DND-41 (cell line): ENCODE results near the gene TMEM94.

Experiments
- ATAC-seq: fragments of 200-7000 bp; cut with Tn5 transposase; 3 replicates; pipeline ENCODE4 v1.9.1; 2021; ENCODE audit warnings: low read depth; ENCODE audit not compliant: insufficient read depth
- DNase-seq: peaks from one replicate; pipeline ENCODE4 v3.0.0-alpha.2; 2020
- H2AFZ ChIP-seq: 2 replicates; pipeline ENCODE4 v1.6.0; 2012; ENCODE audit warnings: low read depth, low read length
- H3K27ac ChIP-seq: 2 replicates; pipeline ENCODE4 v1.5.1; 2012; ENCODE audit warnings: low read length, inconsistent platforms
- H3K27me3 ChIP-seq: fragments of 200-600 bp; sonication (generic); 2 replicates; pipeline ENCODE4 v1.6.0; 2012; ENCODE audit warnings: low read length, mild to moderate bottlenecking, inconsistent platforms; ENCODE audit not compliant: insufficient read depth, poor library complexity
- H3K36me3 ChIP-seq: 2 replicates; pipeline ENCODE4 v1.5.1; 2012; ENCODE audit warnings: low read length, inconsistent platforms; ENCODE audit not compliant: insufficient read depth
- H3K4me1 ChIP-seq: 2 replicates; pipeline ENCODE4 v1.5.1; 2012; ENCODE audit warnings: mild to moderate bottlenecking, low read length; ENCODE audit not compliant: insufficient read depth
- H3K4me2 ChIP-seq: 2 replicates; pipeline ENCODE4 v1.6.0; 2012; ENCODE audit warnings: mild to moderate bottlenecking, moderate library complexity, low read length, inconsistent platforms; ENCODE audit not compliant: insufficient read depth
- H3K4me3 ChIP-seq, 2 experiments: fragments of 200-600 bp in 1 of 2; shearing (Covaris generic) in 1 of 2; 2 replicates each; pipeline ENCODE4 v1.5.1; 2012 to 2016; ENCODE audit warnings: inconsistent platforms in 2 of 2, low read length in 2 of 2, mild to moderate bottlenecking in 2 of 2, low read depth in 1 of 2, moderate library complexity in 1 of 2
- H3K79me2 ChIP-seq: 2 replicates; pipeline ENCODE4 v1.6.0; 2012; ENCODE audit warnings: low read length, inconsistent platforms; ENCODE audit not compliant: insufficient read depth
- H3K9ac ChIP-seq: 2 replicates; pipeline ENCODE4 v1.6.0; 2012; ENCODE audit warnings: low read depth, mild to moderate bottlenecking, inconsistent platforms, low read length, moderate library complexity
- H3K9me3 ChIP-seq: 2 replicates; pipeline ENCODE4 v1.5.1; 2012; ENCODE audit warnings: low read length, moderate library complexity, mild to moderate bottlenecking, inconsistent platforms; ENCODE audit not compliant: insufficient read depth, severe bottlenecking
- H4K20me1 ChIP-seq: 2 replicates; pipeline ENCODE4 v1.6.0; 2012; ENCODE audit warnings: low read length; ENCODE audit not compliant: insufficient read depth
- EZH2 ChIP-seq: IDR thresholded peaks from 3 replicates; pipeline ENCODE4 v1.6.1; 2012; ENCODE audit warnings: borderline replicate concordance, low read depth, mild to moderate bottlenecking, moderate library complexity, low read length, inconsistent platforms; ENCODE audit not compliant: severe bottlenecking
- TF ChIP-seq, protein P1 (sequence below): IDR thresholded peaks from 2 replicates; pipeline ENCODE4 v1.5.1; 2012; ENCODE audit warnings: borderline replicate concordance, low read length, moderate library complexity, mild to moderate bottlenecking; ENCODE audit not compliant: poor library complexity, severe bottlenecking; ENCODE audit errors: extremely low read depth

The TMEM94 gene

DNA sequence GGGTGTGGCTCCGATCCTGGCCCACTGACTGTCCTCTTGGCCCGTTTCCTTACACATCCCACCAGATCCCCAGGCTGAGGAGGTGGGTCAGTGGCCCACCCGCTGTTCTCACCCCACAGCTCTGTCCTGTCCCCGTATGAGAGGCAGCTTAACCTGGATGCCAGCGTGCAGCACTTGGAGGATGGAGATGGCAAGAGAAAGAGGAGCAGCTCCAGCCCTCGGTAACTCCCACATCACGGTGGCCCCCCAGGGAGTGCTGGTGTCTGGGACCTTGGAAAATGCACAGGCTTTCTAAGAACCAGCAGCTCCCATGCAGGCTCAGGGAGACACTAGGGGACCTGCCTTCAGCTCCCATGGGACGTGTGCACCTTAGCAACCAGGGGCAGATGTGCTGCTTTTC is 64.9 kb downstream of the TMEM94 start:
- Histone ChIP-seq H3K9ac (no peak overlapping the region), H3K4me2 (no peak overlapping the region), H3K4me1 (peaks cover 19% of the 10 kb centered on the region), H3K9me3 (no peaks in the 10 kb centered on the region), H3K79me2 (peaks cover 15% of the 10 kb centered on the region), H3K27ac (no peak overlapping the region), H4K20me1 (peaks cover 16% of the 10 kb centered on the region), H2AFZ (no peak overlapping the region), H3K36me3 (peaks cover 58% of the 10 kb centered on the region), H3K27me3 (no peaks in the 10 kb centered on the region), H3K4me3 (no peak overlapping the region)
- DNase-seq (no peak), ATAC-seq (no peak)
- TF ChIP-seq, protein P1, sequence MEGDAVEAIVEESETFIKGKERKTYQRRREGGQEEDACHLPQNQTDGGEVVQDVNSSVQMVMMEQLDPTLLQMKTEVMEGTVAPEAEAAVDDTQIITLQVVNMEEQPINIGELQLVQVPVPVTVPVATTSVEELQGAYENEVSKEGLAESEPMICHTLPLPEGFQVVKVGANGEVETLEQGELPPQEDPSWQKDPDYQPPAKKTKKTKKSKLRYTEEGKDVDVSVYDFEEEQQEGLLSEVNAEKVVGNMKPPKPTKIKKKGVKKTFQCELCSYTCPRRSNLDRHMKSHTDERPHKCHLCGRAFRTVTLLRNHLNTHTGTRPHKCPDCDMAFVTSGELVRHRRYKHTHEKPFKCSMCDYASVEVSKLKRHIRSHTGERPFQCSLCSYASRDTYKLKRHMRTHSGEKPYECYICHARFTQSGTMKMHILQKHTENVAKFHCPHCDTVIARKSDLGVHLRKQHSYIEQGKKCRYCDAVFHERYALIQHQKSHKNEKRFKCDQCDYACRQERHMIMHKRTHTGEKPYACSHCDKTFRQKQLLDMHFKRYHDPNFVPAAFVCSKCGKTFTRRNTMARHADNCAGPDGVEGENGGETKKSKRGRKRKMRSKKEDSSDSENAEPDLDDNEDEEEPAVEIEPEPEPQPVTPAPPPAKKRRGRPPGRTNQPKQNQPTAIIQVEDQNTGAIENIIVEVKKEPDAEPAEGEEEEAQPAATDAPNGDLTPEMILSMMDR: no peak
- no peak for TF ChIP-seq EZH2

DNA sequence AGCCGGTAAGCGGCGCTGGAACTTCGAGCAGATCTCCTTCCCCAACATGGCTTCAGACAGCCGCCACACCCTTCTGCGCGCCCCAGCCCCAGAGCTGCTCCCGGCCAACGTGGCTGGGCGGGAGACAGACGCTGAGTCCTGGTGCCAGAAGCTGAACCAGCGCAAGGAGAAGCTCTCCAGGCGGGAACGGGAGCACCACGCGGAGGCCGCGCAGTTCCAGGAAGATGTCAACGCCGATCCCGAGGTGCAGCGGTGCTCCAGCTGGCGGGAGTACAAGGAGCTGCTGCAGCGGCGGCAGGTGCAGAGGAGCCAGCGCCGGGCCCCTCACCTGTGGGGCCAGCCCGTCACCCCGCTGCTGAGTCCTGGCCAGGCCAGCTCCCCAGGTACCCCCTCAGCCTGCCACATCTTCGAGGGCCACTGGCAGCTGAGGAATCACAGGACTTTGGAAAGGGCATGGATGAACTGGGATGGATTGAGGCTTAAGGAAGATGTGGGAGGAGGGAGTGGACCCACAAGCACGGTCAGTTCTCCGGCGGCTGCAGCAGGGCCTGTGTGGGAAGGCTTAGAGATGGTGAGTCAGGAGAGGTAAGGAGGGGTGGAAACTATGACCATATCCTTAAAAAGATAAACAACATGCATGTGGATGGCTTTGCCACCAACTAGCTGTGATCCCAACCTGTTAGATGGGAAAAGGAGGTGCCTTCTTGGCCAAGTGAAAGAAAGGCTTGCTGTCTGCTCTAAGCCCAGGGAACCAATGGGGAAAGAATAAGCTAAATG is 65.7 kb downstream of the TMEM94 start:
- Histone ChIP-seq H3K36me3 (peaks cover 58% of the 10 kb centered on the region), H3K4me1 (peaks cover 17% of the 10 kb centered on the region), H3K27ac (no peak overlapping the region), H4K20me1 (peaks cover 13% of the 10 kb centered on the region), H3K9ac (no peak overlapping the region), H2AFZ (no peak overlapping the region), H3K4me2 (no peak overlapping the region), H3K27me3 (no peaks in the 10 kb centered on the region), H3K9me3 (no peaks in the 10 kb centered on the region), H3K79me2 (peaks cover 9% of the 10 kb centered on the region), H3K4me3 (no peak overlapping the region)
- ATAC-seq (no peak), DNase-seq (no peak)
- TF ChIP-seq, protein P1: no peak
- TF ChIP-seq EZH2: no peak

DNA sequence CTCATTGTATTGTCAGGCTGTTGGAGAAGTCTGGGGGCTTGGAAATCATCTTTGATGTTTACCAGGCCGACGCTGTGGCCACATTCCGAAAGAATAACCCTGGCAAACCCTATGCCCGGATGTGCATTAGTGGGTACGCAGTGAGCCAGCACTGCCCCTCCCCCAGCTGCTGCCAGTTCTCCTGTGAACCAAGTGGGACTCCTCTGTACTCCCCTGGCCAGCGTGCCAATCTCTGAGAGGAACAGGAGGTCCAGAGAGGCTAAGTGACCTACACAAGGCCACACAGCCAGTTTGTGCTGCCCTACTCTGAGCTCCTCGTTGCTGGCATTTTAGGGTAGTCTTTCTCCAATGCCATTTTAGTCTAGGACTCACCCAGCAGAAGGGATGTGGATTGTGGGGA is 67.2 kb downstream of the TMEM94 start:
- TF ChIP-seq, protein P1: no peak
- no peak for TF ChIP-seq EZH2
- Histone ChIP-seq H3K4me2 (no peak overlapping the region), H3K9me3 (no peaks in the 10 kb centered on the region), H4K20me1 (no peaks in the 10 kb centered on the region; the same call in none of the 2 replicates), H2AFZ (no peak overlapping the region), H3K27me3 (no peaks in the 10 kb centered on the region), H3K9ac (no peak overlapping the region), H3K36me3 (peaks cover 49% of the 10 kb centered on the region), H3K4me3 (no peak overlapping the region), H3K4me1 (peaks cover 2% of the 10 kb centered on the region), H3K27ac (no peak overlapping the region), H3K79me2 (no peaks in the 10 kb centered on the region)
- DNase-seq (no peak), ATAC-seq (no peak)
